ENCODE measurements around the gene COX6B2. TPM values are rescaled to one million over a fixed set of nuclear protein-coding genes. Genes with fewer than 3 reads are reported as not detected.

Gene COX6B2
- total RNA-seq, 1 experiment from 2014 or later = 5.6 TPM

GRCh38 chr19:55311797-55312196, 42.7 kb downstream of the COX6B2 start:
- no peaks in the 10 kb centered on the region for H3K36me3 ChIP-seq (ENCODE audit: control insufficient read depth, insufficient read depth, low read length)
- H3K4me3 ChIP-seq (ENCODE audit: low read depth in 2 of 2, low read length in 2 of 2) = no peak overlapping the region
- TF ChIP-seq CTCF (IDR thresholded peaks at IDR 0.05) (no peak), SIN3A (IDR thresholded peaks at IDR 0.05; ENCODE audit: borderline replicate concordance, insufficient read depth, low read depth, low read length) (no peak), TCF7L2 (IDR thresholded peaks at IDR 0.05; ENCODE audit: low read depth, low read length) (no peak), REST (IDR thresholded peaks at IDR 0.05; ENCODE audit: insufficient read depth in 1 of 2, low read depth in 2 of 2, low read length in 1 of 2) (no peak), POLR2AphosphoS5 (IDR thresholded peaks at IDR 0.05; ENCODE audit: low read depth, low read length) (no peak)
- no peak for ATAC-seq
- H3K27me3 ChIP-seq (ENCODE audit: control insufficient read depth, insufficient read depth, low read length) = no peaks in the 10 kb centered on the region
- no peak for DNase-seq (ENCODE audit: low read depth, low spot score)
- ChIA-PET CTCF (interaction anchor here (1.5 kb wide), 1 partner anchor 10 kb away, joined by 3 read pairs; no protein-coding TSS in a partner anchor), POLR2A (no interaction called here)
- H3K27ac ChIP-seq (ENCODE audit: low read length) = no peak overlapping the region
- BruUV-seq (replicated peaks) = no TSS peak
- no peaks in the 10 kb centered on the region for H3K4me1 ChIP-seq (ENCODE audit: control insufficient read depth, insufficient read depth, low read length)
- intact Hi-C loops (cut with micrococcal nuclease; ENCODE audit: unreplicated experiment) (no loop called here), in situ Hi-C loops (cut with HindIII; ENCODE audit: low pct_unique_long_range_greater_than_20kb, low sequenced_read_pairs) (no loop called here)
- no peaks in the 10 kb centered on the region for H3K9me3 ChIP-seq (ENCODE audit: control insufficient read depth, insufficient read depth, low read depth, low read length)

GRCh38 chr19:55311397-55311796, 43.1 kb downstream of the COX6B2 start:
- CTCF ChIA-PET = no interaction called here
- Histone ChIP-seq H3K36me3 (ENCODE audit: control insufficient read depth, insufficient read depth, low read length) (no peaks in the 10 kb centered on the region), H3K4me1 (ENCODE audit: control insufficient read depth, insufficient read depth, low read length) (no peaks in the 10 kb centered on the region), H3K4me3 (ENCODE audit: low read depth in 2 of 2, low read length in 2 of 2) (no peak overlapping the region), H3K27me3 (ENCODE audit: control insufficient read depth, insufficient read depth, low read length) (no peaks in the 10 kb centered on the region), H3K27ac (ENCODE audit: low read length) (no peak overlapping the region), H3K9me3 (ENCODE audit: control insufficient read depth, insufficient read depth, low read depth, low read length) (no peaks in the 10 kb centered on the region)
- DNase-seq (ENCODE audit: low read depth, low spot score) = no peak
- ATAC-seq = no peak
- in situ Hi-C loops (cut with HindIII; ENCODE audit: low pct_unique_long_range_greater_than_20kb, low sequenced_read_pairs) = no loop called here
- POLR2A ChIA-PET = no interaction called here
- BruUV-seq (replicated peaks) = no TSS peak
- TF ChIP-seq TCF7L2 (IDR thresholded peaks at IDR 0.05; ENCODE audit: low read depth, low read length) (no peak), POLR2AphosphoS5 (IDR thresholded peaks at IDR 0.05; ENCODE audit: low read depth, low read length) (no peak), REST (IDR thresholded peaks at IDR 0.05; ENCODE audit: insufficient read depth in 1 of 2, low read depth in 2 of 2, low read length in 1 of 2) (no peak), SIN3A (IDR thresholded peaks at IDR 0.05; ENCODE audit: borderline replicate concordance, insufficient read depth, low read depth, low read length) (no peak), CTCF (IDR thresholded peaks at IDR 0.05) (no peak)
- intact Hi-C loops (cut with micrococcal nuclease; ENCODE audit: unreplicated experiment) = no loop called here

All from Panc1 (cell line).